Spleen (tissue), 11 donors: ENCODE data around the gene PDGFRA. TPM values are rescaled to one million over a fixed set of nuclear protein-coding genes. Genes with fewer than 3 reads are reported as not detected.

Experiments
- DNase-seq: peaks from one replicate; pipeline ENCODE4 v3.0.0-alpha.2; 2020
- H3K27ac ChIP-seq, 8 donors: fragments of 200-600 bp; sonication (generic) in 7 of 8; 1 replicate in 4 of 8; 2 replicates in 4 of 8; pipeline versions ENCODE4 v1.5.0 to v1.8.0; 2016 to 2021; ENCODE audit warnings: inconsistent platforms in 4 of 8, mild to moderate bottlenecking in 4 of 8, moderate library complexity in 1 of 8
- H3K27me3 ChIP-seq, 7 donors: fragments of 200-600 bp; sonication (generic) in 6 of 7; replicated peaks in 1 of 7; 1 replicate in 4 of 7; 2 replicates in 3 of 7; pipeline versions ENCODE4 v1.5.0 to v1.8.0; 2016 to 2021; ENCODE audit warnings: inconsistent platforms in 3 of 7, mild to moderate bottlenecking in 1 of 7
- H3K36me3 ChIP-seq, 6 donors: fragments of 200-600 bp; sonication (generic) in 5 of 6; 1 replicate in 4 of 6; 2 replicates in 2 of 6; pipeline versions ENCODE4 v1.5.0 to v1.8.0; 2016 to 2021; ENCODE audit warnings: inconsistent platforms in 2 of 6
- H3K4me1 ChIP-seq, 6 donors: fragments of 200-600 bp; sonication (generic) in 5 of 6; 1 replicate in 3 of 6; 2 replicates in 3 of 6; pipeline versions ENCODE4 v1.5.0 to v1.8.0; 2016 to 2021; ENCODE audit warnings: inconsistent platforms in 3 of 6
- H3K4me3 ChIP-seq, 8 donors: fragments of 200-600 bp; sonication (generic) in 7 of 8; 1 replicate in 4 of 8; 2 replicates in 4 of 8; pipeline versions ENCODE4 v1.5.0 to v1.8.0; 2016 to 2021; ENCODE audit warnings: inconsistent platforms in 4 of 8, mild to moderate bottlenecking in 4 of 8, moderate library complexity in 2 of 8
- H3K9me3 ChIP-seq, 8 donors: fragments of 200-600 bp; sonication (generic) in 7 of 8; 1 replicate in 4 of 8; 2 replicates in 4 of 8; pipeline versions ENCODE4 v1.5.0 to v1.8.0; 2016 to 2021; ENCODE audit warnings: inconsistent platforms in 4 of 8
- POLR2A ChIP-seq, 3 donors: fragments of 450-650 bp; IDR thresholded peaks; one replicate each; pipeline ENCODE4 v1.5.1; 2017; ENCODE audit warnings: antibody characterized with exemption in 3 of 3, mild to moderate bottlenecking in 1 of 3
- POLR2AphosphoS5 ChIP-seq, 3 donors: sonication (generic); formaldehyde crosslinking; IDR thresholded peaks; one replicate each; pipeline ENCODE4 v1.5.1; 2017; ENCODE audit warnings: antibody characterized with exemption in 3 of 3
- WGBS, 5 donors: extraction: QIAGEN DNeasy Blood & Tissue Kit in 3 of 5; methylation state at CpG; one replicate each; pipeline versions ENCODE4 v1.1.5 to v1.1.7; 2013 to 2018; 5-methylcytosine and 5-hydroxymethylcytosine counted together
- intact Hi-C: fragments of 100-400 bp; cut with DNase I; formaldehyde crosslinking; loops from one replicate; pipeline ENCODE4 v1.15.0; 2023; ENCODE audit warnings: low total_unique reads
- polyA plus RNA-seq, 3 donors: library from polyadenylated mRNA; stranded (reverse); fragments of 200-250 nt; gene quantifications; one replicate each; pipeline ENCODE4 v1.2.1, GENCODE V29; 2013
- total RNA-seq, 7 donors: library from RNA; depleted of rRNA in 3 of 7; stranded (reverse); fragments of >200 nt in 3 of 7; fragmentation: NEBNext Ultra II Directional in 4 of 7; extraction: Animal tissue kit (Norgen Biotek cat#: 25700) in 4 of 7; gene quantifications; one replicate each; pipeline versions ENCODE4 v1.1.0 to v1.2.1, GENCODE V29; 2016 to 2021
- TF ChIP-seq, protein P1 (sequence below), 11 experiments: fragments of 200-600 bp in 7 of 11; fragments of 450-650 bp in 4 of 11; sonication (generic) in 4 of 11; IDR thresholded peaks in 8 of 11; conservative IDR thresholded peaks in 3 of 11; 1 replicate in 7 of 11; 2 replicates in 4 of 11; pipeline versions ENCODE4 v1.4.0 to v1.8.0; 2016 to 2021; ENCODE audit warnings: antibody characterized with exemption in 11 of 11, inconsistent platforms in 4 of 11, mild to moderate bottlenecking in 1 of 11
- donor health status: healthy with polysubstance abuse.
- donor health status: DM: no; HTN: no; CAD: no; lungs with moderate emphysema.
- donor health status: DM: no; HTN: no; CAD: no.
- donor health status: Bipolar disorder and iron deficiency.
- donor health status: healthy.
- donor health status: DM: no; HTN: no; CAD: no.
- donor health status: DM: yes; HTN: yes; CAD: no.

PDGFRA gene
- total and polyA plus RNA-seq, 10 donors = 11.1 to 399 (median 172) TPM

DNA sequence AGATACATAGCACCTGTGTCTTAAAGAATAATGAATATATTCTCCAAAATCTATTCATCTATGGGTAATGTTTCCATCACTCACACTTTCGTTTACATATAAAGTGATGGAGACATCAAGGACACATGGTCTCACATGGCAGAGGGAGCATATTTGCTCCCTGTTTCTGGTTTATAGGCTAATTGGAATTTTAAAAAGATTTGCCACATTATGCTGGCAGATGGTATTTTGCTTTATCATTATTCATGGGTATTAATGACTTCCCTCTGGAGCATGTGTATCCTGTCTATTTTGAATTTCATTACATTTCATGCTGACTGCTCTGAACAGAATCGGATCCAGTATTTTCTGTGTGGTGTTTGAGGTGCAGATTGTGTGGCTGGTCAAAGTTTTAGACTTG is 79.0 kb downstream of the PDGFRA start:
- no peaks in the 10 kb centered on the region for H3K36me3 ChIP-seq
- no peaks in the 10 kb centered on the region for H3K4me1 ChIP-seq
- 45 to 54% (median 51%) methylated on average over 2 of the region's 2 CpGs for WGBS, 5 donors
- no peak for DNase-seq
- H3K9me3 ChIP-seq = peaks cover 0 to 35% (median 23%) of the 10 kb centered on the region in 8 donors
- no peak overlapping the region for H3K27ac ChIP-seq
- intact Hi-C loops = no loop called here
- H3K4me3 ChIP-seq = no peak overlapping the region
- peaks cover 0 to 8% (median 0%) of the 10 kb centered on the region in 7 donors for H3K27me3 ChIP-seq
- TF ChIP-seq POLR2A (IDR thresholded peaks at IDR 0.05) (no peak), POLR2AphosphoS5 (IDR thresholded peaks at IDR 0.05) (no peak)
- TF ChIP-seq, protein P1, sequence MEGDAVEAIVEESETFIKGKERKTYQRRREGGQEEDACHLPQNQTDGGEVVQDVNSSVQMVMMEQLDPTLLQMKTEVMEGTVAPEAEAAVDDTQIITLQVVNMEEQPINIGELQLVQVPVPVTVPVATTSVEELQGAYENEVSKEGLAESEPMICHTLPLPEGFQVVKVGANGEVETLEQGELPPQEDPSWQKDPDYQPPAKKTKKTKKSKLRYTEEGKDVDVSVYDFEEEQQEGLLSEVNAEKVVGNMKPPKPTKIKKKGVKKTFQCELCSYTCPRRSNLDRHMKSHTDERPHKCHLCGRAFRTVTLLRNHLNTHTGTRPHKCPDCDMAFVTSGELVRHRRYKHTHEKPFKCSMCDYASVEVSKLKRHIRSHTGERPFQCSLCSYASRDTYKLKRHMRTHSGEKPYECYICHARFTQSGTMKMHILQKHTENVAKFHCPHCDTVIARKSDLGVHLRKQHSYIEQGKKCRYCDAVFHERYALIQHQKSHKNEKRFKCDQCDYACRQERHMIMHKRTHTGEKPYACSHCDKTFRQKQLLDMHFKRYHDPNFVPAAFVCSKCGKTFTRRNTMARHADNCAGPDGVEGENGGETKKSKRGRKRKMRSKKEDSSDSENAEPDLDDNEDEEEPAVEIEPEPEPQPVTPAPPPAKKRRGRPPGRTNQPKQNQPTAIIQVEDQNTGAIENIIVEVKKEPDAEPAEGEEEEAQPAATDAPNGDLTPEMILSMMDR (IDR thresholded peaks at IDR 0.05 in 8 of 11, conservative IDR thresholded peaks at IDR 0.05 in 3 of 11) = no peak

DNA sequence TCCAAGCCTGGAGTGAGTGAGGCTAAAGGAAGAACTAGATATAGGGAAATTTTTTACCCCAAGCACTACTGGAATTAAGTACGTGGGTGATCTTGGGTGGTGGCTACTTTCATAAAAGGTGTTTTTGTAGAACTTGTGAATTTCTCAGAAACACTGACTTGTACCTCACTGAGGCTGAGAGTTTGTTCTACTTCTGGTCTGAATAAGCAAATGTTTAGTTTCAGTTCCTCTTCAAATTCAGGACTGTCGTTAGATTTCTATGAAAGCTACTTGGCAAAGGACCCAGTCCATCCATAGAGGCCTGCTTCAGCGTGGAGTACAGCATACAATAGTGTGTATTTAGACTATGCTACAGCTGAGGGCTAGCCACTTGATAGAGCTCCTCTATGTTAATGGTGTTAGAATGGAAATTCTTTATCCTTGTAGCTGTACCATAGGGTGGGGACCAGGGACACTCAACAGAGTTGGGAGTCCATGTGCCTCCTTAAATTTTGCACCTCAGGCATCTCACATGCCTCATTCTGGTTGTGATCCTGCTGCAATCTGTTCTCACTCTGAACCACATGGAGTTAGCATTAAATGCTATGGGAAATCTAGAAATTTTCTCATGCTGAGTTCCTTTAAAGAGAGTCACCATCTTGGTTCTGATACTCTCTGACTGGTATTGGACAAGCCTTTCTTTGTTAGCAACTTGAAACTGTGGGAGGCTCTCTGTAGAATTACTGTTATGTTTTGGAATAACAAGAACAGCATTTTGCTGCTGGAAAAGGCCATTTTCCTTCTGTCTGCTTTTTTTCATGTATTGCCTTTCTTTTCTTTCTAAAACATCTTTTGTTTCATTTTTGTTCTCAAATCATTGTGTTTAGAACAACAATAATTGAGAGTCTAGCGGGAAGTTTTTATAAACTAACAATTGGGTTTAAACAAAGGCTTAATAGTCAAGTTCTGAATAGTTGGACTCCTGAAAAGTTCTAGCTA is 86.8 kb downstream of the PDGFRA start:
- Histone ChIP-seq H3K4me1 (peaks cover 0 to 19% (median 7%) of the 10 kb centered on the region in 6 donors), H3K27me3 (peaks cover 0 to 6% (median 0%) of the 10 kb centered on the region in 7 donors), H3K27ac (peak overlapping the region in 4 of 8 donors; percentile 7 to 45 (median 40)), H3K9me3 (no peaks in the 10 kb centered on the region), H3K4me3 (no peak overlapping the region), H3K36me3 (no peaks in the 10 kb centered on the region)
- no peak for DNase-seq
- TF ChIP-seq POLR2A (IDR thresholded peaks at IDR 0.05) (no peak), POLR2AphosphoS5 (IDR thresholded peaks at IDR 0.05) (no peak)
- intact Hi-C loops = no loop called here
- 39 to 53% (median 43%) methylated on average over 4 of the region's 4 CpGs for WGBS, 5 donors

DNA sequence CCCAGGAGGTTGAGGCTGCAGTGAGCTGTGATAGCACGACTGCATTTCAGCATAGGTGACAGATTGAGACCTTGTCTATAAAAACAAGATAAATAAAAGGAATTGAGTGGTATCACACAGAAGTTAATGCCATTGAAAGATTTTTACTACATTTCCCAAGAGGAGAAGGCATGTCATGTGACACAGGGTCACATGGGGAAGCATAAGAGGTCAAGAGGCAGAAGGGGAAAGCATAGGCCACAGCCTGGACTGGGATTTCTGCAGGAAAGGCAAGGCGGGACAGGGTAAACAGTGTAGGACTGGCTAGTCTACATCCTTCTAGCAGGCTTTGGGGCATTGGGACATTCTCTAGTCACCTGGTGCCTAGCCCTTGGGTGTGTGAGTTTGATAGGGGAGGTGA is 88.6 kb downstream of the PDGFRA start:
- Histone ChIP-seq H3K4me3 (no peak overlapping the region), H3K27ac (no peak overlapping the region), H3K36me3 (no peaks in the 10 kb centered on the region), H3K4me1 (peaks cover 0 to 19% (median 7%) of the 10 kb centered on the region in 6 donors), H3K9me3 (no peaks in the 10 kb centered on the region), H3K27me3 (no peaks in the 10 kb centered on the region)
- WGBS, 5 donors = 75 to 91% (median 90%) methylated on average over 2 of the region's 2 CpGs
- TF ChIP-seq POLR2A (IDR thresholded peaks at IDR 0.05) (no peak), POLR2AphosphoS5 (IDR thresholded peaks at IDR 0.05) (no peak)
- TF ChIP-seq, protein P1 (IDR thresholded peaks at IDR 0.05 in 8 of 11, conservative IDR thresholded peaks at IDR 0.05 in 3 of 11) = no peak
- intact Hi-C loops = no loop called here
- DNase-seq = no peak

DNA sequence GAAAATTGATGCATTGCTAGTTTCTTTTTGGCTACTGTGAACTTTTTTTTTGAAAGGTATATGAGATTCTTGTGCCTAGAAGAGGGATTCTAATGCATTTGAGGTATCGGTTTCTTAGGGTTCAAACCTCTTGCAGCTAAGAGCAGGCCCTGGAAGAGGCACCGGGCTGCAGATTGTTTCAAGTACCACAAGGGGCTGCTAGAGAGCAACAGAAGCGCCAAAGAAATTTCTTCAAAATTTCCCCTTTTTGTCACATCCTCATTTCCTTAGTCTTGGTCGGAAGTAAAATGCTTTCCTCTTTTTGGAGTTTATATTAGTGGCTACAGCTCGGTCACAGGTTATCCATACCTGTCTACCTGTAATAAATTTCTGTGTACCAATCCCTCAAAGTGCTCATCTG is 89.8 kb downstream of the PDGFRA start:
- TF ChIP-seq, protein P1 (IDR thresholded peaks at IDR 0.05 in 8 of 11, conservative IDR thresholded peaks at IDR 0.05 in 3 of 11) = peak in 9 of 11 experiments; percentile 41 to 78 (median 66)
- no peak for TF ChIP-seq POLR2A (IDR thresholded peaks at IDR 0.05)
- Histone ChIP-seq H3K4me1 (peaks cover 0 to 19% (median 7%) of the 10 kb centered on the region in 6 donors), H3K36me3 (no peaks in the 10 kb centered on the region), H3K4me3 (no peak overlapping the region), H3K27me3 (no peaks in the 10 kb centered on the region), H3K9me3 (no peaks in the 10 kb centered on the region), H3K27ac (no peak overlapping the region)
- intact Hi-C loops = no loop called here
- 17 to 26% (median 21%) methylated on average over 5 of the region's 5 CpGs for WGBS, 5 donors
- no peak for DNase-seq
